Parathyroid adenoma (tissue), 2 donors: Measurements from ENCODE around the gene CNNM4.

Experiments
- H2AFZ ChIP-seq: fragments of 300-600 bp; sonication (generic); one replicate; pipeline ENCODE4 v1.7.0; 2017; ENCODE audit warnings: antibody characterized with exemption, mild to moderate bottlenecking
- H3K27ac ChIP-seq: fragments of 300-600 bp; sonication (generic); one replicate; pipeline ENCODE4 v1.7.0; 2017
- H3K27me3 ChIP-seq: fragments of 300-600 bp; sonication (generic); one replicate; pipeline ENCODE4 v1.7.0; 2017; ENCODE audit warnings: low read length; ENCODE audit not compliant: control insufficient read depth, insufficient read depth
- H3K36me3 ChIP-seq: fragments of 300-600 bp; sonication (generic); one replicate; pipeline ENCODE4 v1.7.0; 2017; ENCODE audit warnings: low read length; ENCODE audit not compliant: control insufficient read depth, insufficient read depth
- H3K4me1 ChIP-seq: fragments of 300-600 bp; sonication (generic); one replicate; pipeline ENCODE4 v1.7.0; 2017; ENCODE audit warnings: control low read depth
- H3K4me2 ChIP-seq: fragments of 300-600 bp; sonication (generic); one replicate; pipeline ENCODE4 v1.7.0; 2017; ENCODE audit warnings: low read length
- H3K4me3 ChIP-seq: fragments of 300-600 bp; sonication (generic); one replicate; pipeline ENCODE4 v1.7.0; 2017; ENCODE audit warnings: low read depth, low read length
- H3K79me2 ChIP-seq: fragments of 300-600 bp; sonication (generic); one replicate; pipeline ENCODE4 v1.7.0; 2017; ENCODE audit warnings: control low read depth
- H3K9ac ChIP-seq: fragments of 300-600 bp; sonication (generic); one replicate; pipeline ENCODE4 v1.7.0; 2017; ENCODE audit warnings: mild to moderate bottlenecking
- H3K9me3 ChIP-seq: fragments of 300-600 bp; sonication (generic); one replicate; pipeline ENCODE4 v1.7.0; 2017; ENCODE audit warnings: low read length; ENCODE audit not compliant: control insufficient read depth
- CTCF ChIP-seq: fragments of 300-600 bp; sonication (generic); IDR thresholded peaks from one replicate; pipeline ENCODE4 v1.7.0; 2017; ENCODE audit warnings: antibody characterized with exemption, mild to moderate bottlenecking
- donor health status: primary hyperparathyroidism.

The CNNM4 gene

GRCh38 chr2:96771796-96772618 lies 11.3 kb downstream of the CNNM4 start:
- Histone ChIP-seq H2AFZ (no peak overlapping the region), H3K4me2 (no peak overlapping the region), H3K27ac (no peak overlapping the region), H3K9ac (no peak overlapping the region), H3K36me3 (no peaks in the 10 kb centered on the region), H3K27me3 (no peaks in the 10 kb centered on the region), H3K4me1 (no peaks in the 10 kb centered on the region), H3K9me3 (no peaks in the 10 kb centered on the region), H3K79me2 (no peaks in the 10 kb centered on the region), H3K4me3 (no peak overlapping the region)
- no peak for TF ChIP-seq CTCF

GRCh38 chr2:96772903-96773671 lies 12.4 kb downstream of the CNNM4 start:
- Histone ChIP-seq H3K4me2 (no peak overlapping the region), H3K79me2 (peaks cover 3% of the 10 kb centered on the region), H3K27ac (no peak overlapping the region), H3K4me1 (no peaks in the 10 kb centered on the region), H2AFZ (no peak overlapping the region), H3K9me3 (no peaks in the 10 kb centered on the region), H3K4me3 (no peak overlapping the region), H3K9ac (no peak overlapping the region), H3K36me3 (no peaks in the 10 kb centered on the region), H3K27me3 (no peaks in the 10 kb centered on the region)
- no peak for TF ChIP-seq CTCF

- Histone ChIP-seq H3K79me2 (peaks cover 3% of the 10 kb centered on the region), H3K4me1 (no peaks in the 10 kb centered on the region), H3K4me3 (no peak overlapping the region), H3K4me2 (no peak overlapping the region), H3K27me3 (no peaks in the 10 kb centered on the region), H3K9me3 (no peaks in the 10 kb centered on the region), H3K36me3 (no peaks in the 10 kb centered on the region), H3K9ac (no peak overlapping the region), H2AFZ (peak overlapping the region; percentile 63), H3K27ac (no peak overlapping the region)
- no peak for TF ChIP-seq CTCF
Measured at GRCh38 chr2:96773922-96774321, 13.2 kb downstream of the CNNM4 start.

- Histone ChIP-seq H2AFZ (no peak overlapping the region), H3K4me3 (no peak overlapping the region), H3K27me3 (no peaks in the 10 kb centered on the region), H3K79me2 (peaks cover 3% of the 10 kb centered on the region), H3K36me3 (no peaks in the 10 kb centered on the region), H3K4me2 (no peak overlapping the region), H3K9me3 (no peaks in the 10 kb centered on the region), H3K4me1 (no peaks in the 10 kb centered on the region), H3K9ac (no peak overlapping the region), H3K27ac (no peak overlapping the region)
- TF ChIP-seq CTCF: no peak
Measured at GRCh38 chr2:96775160-96775559, 14.5 kb downstream of the CNNM4 start.
